Dermis microvascular lymphatic vessel endothelial cell (primary cell): ENCODE results near the gene FYTTD1. TPM values are rescaled to one million over a fixed set of nuclear protein-coding genes. Genes with fewer than 3 reads are reported as not detected.

Experiments used
- DNase-seq, 2 donors: peaks; one replicate each; pipeline versions ENCODE4 v3.0.0 to v3.0.0-alpha.2; 2010; ENCODE audit warnings: low read depth in 2 of 2
- total RNA-seq: library from RNA; depleted of rRNA; stranded (reverse); fragments of >200 nt; gene quantifications from 2 replicates; pipeline ENCODE4 v1.2.1, GENCODE V29; 2014

The FYTTD1 gene
- total RNA-seq, 1 donor from 2014 or later = 31.8 TPM

DNA sequence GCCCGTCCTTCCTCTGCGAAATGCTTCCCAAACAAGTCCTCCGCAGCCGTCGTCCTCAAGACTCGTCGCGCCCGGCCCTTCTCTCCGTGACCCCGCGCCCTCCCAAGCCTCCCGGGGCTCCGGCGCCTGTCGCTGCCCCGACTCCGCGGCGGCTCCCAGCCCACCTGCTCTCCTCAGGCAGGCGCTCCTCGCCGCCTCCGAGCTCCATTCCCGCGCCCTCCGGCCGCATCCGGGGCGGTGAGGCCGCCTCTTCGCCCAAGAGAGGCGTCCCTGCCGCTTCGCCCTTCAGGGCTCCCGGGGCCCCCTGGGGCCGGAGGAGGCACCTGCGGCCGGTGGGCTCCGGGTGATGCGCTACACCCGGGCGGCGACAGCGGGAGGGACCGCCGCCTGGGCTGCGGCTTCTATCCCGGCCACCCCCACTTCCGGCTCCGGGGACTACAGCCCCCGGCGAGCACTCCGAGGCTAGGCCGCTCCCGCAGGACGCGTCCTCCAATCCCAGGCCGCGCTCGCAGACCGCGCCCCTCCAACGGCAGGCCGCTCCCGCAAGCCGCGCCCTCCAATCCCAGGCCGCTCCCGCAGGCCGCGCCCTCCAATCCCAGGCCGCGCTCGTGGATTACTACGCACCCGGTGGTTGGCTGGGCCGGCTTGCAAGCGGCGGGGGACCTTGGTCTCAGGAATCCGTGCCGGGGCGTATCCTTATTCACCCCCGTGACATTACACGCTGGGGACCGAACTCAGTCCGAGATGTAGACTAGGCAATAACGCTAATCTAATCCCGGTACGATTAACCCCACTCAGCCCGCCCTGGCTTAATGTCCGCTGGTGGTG lies 13.0 kb upstream of the FYTTD1 start, which contains the start of gene RUBCN:
TSS of gene RUBCN (minus strand) at position 414 of the 828 bp plus-strand sequence. CDS start at position 229, 185 bp downstream.
- peak; percentile 86 to 96 for DNase-seq

DNA sequence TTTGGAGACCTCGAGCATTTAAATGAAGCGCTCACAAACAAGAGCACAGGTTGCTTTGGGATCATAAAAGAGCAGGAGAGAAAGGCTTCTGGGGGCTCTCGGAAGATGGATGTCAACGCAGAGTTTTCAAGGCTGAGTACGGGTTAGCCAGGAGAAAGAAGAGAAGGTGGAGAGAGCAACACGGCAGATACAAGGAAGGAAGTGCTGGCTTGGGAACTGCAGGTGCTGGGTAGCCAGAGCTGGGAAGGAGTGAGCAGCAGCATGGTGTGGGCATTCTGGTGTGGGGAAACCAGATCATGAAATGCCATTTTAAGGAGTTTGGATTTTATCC lies 12.4 kb upstream of the FYTTD1 start:
- DNase-seq = no peak

DNA sequence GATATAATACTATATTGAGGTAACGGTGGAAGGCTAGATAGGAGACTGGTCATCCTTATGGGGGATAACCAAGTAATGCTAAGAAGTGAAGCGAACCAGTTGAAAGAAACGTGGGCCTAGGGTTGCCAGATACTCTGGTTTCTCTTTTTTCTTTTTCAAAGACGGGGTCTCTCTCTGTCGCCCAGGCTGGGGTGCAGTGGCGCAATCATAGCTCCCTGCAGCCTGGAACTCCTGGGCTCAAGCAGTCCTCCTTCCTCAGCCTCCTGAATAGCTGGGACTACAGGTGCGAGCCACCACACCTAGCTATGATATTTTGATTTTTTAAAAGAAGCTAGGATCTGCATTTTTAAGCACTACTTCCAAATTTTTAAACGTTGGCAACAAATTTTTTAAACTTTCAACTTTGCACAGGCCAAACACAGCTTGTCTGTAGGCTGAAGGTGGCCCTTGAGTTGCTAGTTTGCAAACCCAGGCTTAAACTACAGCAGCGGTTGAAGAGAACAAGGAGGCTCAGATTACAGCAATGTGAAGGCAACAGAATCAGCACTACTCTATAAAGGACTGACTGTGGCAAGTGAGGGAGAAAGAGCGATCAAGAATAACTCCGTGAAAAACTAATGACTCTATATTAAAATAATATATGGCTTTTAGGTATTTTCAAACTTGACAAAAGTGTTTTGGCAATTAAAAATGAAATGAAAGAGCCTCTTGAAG lies 11.8 kb upstream of the FYTTD1 start:
- no peak for DNase-seq

DNA sequence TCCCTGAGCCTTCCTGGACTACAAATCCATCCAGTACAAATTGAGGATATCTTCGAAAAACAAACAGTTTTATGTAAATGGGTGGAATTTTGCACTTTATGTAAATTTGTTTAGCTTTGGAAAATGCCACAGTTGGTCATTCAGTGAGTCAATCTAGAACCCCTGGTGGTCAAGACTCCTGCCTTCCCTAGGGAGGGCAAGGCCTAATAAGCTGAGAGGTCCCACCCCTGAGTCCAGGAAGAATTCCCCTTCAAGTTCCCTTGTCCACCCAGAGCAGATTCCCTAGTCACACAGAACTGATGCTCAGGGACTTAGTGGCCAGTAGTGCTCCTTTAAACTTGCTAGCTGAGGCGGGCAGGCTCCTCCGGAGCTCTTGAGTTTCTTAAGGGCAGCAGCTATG lies 6.9 kb upstream of the FYTTD1 start:
- no peak for DNase-seq

DNA sequence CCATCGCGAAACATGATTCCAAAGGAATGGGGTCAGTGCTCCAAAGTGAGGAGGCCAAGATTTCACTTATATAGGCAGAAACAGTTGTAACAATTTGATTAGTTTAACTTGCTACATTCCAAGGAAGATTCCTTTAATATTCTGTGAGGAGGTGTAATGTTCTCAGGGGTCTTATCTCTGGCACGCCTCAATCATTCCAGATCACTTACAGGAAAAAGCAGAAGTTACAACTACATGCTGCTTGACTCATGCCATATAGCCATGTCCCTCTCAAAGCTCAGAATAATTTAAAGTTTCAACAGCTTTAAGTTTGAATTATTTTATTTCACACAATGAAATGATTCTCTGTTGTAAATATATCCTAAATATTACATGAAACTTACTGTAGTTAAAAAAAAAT lies 3.5 kb upstream of the FYTTD1 start:
- no peak for DNase-seq

DNA sequence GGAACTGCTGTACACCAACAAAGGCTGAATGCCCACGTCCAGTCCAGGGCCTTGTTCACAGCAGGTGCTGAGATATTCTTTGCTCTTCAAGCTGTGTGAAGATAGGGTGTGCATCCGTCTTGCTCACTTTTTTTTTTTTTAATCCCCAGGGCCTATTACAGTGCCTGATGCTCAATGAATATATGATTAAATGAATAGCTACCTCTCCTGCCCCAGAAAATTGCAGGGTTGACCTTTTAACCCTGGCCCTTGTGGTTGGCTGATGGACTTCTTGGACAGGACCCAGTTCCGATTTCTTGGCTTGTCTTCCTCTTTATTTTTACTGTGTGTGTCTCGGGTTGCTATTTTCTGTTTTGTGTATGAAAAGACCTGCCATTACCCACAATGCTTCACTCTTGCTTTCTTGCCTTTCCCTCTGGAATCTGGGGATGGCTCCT lies 2.9 kb upstream of the FYTTD1 start:
- no peak for DNase-seq

DNA sequence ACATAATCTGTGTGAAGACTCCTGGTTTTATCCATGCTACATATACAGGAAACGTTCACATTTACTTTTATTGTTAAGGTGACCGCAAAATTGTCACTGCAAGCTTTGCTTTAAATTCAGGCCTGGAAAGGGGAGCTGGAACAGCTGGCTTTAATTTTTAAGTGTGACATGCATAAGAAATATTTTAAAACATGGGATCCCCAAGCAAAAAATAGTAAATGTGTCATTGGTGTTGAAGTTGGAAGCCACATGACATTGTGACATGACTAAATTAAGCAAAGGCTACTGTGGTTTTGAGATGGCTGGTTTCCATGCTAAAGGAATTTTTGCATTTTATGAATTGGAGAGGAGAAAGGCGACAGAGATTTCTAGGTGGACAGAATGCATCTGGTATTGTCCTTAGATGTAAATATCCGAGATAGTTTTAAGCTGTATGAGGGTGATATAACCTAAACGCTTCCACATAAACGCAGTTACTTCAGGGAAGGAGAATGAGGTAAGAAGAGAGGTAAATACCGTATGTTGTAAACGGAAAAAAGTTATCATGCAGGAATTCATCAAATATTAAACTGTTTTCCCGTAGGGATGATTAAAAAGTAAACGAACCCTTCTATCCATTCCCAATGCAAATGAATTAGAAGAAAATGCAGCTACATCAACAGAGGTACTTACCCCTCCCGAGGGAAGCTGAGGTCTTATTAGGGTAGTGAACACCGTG lies 927 bp upstream of the FYTTD1 start:
- no peak for DNase-seq

DNA sequence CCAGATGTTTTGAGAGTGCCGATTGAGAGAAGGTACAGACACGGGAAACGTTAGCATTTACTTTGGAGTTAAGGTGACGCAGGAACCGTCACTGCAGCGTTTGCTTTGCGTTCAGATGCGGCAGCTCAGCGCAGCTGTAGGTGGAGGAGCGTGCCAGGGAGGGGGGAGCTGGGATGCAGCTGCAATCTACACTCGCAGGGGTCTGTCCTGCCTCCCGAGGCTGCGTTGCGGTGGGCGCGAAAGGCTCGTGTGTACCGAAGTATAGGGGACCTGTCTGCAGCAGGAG lies 425 bp upstream of the FYTTD1 start:
- DNase-seq = peak in 1 of 2 donors; percentile 61

DNA sequence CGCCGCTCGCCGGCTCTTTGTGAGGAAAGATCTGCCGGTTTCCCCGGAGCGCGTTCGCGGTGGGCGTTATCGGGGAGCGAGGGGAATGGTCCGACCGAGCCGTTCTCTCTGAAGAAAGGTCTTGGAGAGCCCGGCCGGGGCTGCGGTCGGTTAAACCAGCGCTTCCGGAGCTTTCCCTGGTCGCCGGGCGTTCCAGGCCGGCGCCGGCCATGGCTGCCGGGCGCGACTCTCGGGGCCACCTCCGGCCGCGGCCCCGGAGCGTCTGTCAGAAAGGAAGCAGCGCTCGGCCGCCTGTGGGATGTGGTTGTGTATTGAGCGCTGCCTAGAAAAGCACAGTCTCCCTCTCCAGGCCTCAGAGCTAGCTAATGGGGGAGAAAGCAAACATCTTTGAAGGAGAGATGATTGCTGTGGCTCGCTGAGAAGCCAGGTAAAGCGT lies 731 bp downstream of the FYTTD1 start:
- DNase-seq = peak in 1 of 2 donors; percentile 81

DNA sequence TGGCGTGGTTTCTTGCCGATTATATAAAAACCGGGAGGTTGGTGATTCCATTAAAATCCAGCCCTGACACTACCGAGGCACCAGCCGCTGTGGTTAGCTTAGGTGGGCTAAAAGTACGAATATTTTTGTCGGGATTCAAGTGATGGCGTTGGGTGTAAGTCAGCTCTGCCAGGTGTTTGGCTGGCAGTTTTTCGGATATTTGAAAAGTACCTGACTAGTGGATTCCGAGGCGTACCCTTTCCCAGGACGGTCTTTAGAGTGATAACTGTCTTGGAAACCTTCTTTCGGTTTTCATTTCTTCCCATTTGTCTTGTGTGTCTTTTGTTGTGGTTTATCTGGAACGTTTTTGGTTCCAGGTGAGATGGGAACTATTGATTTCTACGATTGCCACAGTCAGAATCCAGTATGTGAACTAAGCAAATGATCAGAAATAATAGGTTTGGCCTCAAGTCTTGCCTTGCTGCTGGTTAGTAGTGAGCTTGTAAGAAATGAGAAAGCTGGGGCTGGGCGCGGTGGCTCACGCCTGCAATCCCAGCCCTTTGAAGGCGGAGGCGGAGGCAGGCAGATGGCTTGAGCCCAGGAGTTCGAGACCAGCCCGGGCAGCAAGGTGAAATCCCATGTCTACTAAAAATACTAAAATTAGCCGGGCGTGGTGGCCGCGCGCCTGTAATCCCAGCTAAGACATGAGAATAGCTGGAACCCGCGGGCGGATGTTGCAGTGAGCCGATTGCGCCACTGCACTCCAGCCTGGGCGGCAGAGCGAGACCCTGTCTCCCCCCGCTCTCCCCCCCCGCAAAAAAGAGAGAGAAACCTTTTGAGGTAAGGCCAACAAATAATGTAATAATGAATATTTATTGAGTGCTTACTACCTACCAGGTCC lies 1.4 kb downstream of the FYTTD1 start:
- DNase-seq = peak in 1 of 2 donors; percentile 37

DNA sequence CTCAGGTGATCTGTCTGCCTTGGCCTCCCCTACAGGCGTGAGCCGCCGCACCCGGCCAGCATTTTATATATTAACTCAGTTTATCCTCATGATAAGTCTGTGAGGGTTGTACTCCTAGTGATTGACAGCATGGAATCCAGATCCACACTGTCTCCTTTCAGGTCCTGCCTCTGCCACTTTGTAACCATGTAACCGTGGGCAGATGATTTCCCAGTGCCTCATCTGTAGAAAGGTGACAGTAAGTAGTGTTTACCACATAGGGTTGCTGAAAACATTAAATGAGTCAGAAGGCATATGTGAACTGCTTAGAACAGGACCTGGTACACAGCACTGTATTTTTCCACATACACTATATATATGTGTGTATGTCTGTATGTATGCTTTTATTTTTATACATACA lies 2.4 kb downstream of the FYTTD1 start:
- no peak for DNase-seq

DNA sequence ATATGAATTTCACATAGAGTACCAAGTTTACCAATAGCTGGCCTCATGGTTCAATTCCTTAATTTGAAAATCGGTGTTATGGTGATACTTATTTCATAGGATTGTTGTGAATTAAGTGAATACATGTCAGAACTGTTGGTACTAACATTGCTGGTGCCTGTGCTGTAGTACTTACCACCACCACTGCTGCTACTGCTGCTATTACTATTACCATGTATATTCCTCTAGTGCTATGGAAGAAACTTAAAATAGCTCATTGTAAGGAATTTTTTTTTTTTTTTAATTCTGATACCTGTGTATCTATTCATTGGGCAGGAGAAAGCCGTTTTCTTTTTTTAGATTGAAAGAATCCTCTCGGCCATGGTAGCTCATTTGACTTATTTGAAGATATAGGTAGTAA lies 3.6 kb downstream of the FYTTD1 start:
- no peak for DNase-seq

DNA sequence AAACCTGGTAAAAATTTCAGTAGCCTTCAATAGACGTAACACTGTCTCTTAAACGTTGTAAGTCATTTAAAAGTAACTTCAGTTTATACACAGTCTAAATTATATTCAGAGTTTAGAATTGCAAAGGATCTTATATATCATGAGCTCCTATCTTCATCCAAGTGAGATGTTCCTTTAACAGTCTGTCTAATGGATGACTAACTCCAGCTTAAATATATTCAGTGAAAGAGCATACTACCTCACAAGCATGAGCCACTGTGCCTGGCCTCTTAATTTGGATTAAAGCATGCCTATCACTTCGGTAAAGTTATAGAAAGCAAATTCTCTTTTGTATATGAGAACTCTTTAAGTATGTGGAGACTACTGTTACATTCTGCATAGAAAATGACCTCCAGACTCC lies 7.0 kb downstream of the FYTTD1 start:
- DNase-seq = no peak

DNA sequence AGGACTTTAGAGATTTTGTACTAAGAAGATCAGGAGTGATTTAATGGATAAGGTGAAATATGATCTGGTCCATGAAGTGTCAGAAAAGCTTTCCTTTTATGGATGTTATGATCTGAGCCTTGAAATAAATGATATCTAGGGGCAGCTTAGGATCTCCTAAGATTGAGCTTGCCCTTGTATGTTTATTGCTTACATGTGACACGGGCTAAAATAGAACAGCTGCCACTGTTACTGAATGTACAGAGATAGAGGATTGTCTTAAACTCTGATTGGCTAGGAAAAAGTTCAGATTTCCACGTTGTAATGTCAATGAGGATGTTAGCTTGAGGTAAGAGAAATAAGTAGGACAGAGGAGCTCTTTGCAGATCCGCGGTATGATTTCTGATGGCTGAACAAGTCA lies 8.8 kb downstream of the FYTTD1 start:
- DNase-seq = no peak

DNA sequence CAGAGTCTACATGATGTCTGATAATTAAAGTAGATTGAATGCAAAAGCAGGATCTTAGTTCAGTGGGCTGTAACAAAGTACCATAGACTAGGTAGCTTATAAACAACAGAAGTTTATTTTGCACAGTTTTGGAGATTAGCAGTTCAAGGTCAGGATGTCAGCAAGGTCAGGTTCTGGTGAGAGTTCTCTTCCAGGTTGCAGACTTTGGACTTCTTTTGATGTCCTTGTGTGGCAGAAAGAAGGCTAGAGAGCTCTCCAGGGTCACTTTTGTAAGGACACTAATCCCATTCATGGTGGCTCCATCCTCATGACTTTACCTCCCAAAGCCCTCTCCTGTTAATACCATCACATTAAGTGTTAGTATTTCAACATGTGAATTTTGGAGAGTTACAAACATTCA lies 12.1 kb downstream of the FYTTD1 start:
- DNase-seq = no peak

DNA sequence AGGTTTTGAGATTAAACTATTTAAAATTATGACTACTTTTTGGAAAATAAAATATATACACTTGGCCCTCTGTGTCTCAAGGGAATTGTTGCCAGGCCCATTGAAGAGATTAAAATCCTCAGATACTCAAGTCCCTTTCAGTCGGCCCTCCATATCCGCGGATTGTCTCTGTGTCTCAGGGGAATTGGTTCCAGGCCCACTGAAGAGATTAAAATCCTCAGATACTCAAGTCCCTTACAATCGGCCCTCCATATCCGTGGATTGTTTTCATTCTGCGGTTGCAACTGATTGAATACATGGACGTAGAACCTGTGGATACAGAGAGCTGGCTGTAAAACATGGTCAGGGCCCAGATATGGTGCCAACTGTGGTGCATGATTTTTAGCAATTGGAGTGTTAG lies 25.6 kb downstream of the FYTTD1 start:
- DNase-seq = no peak

DNA sequence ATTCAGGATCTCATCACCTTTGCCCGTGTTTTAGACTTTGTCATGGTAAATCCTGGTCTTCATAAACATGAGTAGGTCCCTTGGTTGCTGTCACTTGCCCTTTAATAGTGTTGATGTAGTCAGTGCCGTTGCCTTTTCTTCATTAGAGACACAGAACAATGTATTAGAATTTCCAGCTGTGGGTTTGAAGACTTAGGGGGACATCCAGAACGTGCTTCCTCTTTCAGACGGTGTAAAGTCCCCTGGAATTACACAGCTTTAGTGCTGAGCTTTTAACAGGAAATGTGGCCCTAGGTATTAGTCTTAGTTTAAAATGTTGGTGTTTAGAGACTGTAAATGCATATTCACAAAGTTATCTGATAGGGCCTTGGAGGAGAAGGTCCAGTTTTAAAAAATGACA lies 32.5 kb downstream of the FYTTD1 start:
- no peak for DNase-seq

DNA sequence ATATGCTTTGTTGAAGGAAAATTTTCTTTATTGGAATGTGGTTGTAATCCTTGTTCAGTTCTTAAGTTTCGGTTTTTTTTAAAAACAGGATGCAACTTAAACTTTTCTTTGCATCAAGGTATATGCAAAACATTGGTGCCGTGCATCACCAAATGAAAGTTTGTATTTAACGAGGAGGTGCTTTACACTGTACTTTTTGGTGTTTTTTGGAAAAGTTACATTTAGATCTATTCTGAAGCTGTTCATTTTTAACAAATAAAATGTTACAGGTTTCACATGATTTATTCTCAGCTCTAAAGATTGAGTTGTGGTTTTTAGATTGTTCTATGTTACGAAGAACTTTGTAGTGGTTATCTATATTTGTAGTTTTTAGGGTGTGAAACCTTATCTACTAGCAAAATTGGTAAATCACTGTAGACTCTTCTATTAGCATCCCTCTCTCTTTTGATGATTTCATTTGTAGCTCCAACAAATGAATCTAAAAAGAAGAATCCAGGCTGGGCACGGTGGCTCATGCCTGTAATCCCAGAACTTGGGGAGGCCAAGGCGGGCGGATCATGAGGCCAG lies 34.4 kb downstream of the FYTTD1 start:
- no peak for DNase-seq

DNA sequence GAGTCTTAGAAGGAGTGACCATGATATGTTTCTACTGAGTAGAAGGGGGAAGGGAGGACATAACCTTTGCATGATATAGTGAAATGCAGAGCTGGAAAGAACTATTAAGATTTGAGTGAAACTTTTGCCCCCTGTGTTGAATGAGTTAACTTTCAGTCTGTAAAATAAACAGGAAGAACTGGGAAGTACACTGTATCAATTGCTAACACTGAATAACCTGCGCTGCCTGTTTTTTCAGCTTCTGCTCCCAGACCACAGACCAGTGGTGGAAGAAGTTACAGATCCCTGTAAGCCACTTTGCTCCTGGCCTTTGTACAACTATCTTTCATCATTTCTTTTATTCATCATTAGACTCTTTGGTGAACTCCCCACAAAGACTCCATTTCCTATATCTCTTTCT lies 37.7 kb downstream of the FYTTD1 start:
- DNase-seq = peak in 1 of 2 donors; percentile 46

DNA sequence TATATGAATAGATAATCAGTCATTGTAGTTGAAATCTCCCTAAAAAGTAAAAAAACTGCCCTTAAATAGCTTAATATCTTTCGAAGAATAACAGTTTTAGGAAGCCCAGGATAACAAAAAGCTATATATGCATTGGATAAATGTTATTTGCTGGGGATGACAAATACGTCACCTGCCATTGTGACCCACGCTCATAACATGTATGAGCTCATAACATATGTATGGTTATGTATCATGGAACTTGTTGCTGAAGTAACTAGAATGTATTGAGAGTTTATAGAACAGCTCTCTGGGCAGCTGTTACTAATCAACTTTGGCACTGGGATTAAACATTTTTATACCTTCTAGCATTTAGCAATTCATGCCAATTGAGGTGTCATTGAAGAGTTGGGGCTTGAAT lies 39.6 kb downstream of the FYTTD1 start:
- no peak for DNase-seq

DNA sequence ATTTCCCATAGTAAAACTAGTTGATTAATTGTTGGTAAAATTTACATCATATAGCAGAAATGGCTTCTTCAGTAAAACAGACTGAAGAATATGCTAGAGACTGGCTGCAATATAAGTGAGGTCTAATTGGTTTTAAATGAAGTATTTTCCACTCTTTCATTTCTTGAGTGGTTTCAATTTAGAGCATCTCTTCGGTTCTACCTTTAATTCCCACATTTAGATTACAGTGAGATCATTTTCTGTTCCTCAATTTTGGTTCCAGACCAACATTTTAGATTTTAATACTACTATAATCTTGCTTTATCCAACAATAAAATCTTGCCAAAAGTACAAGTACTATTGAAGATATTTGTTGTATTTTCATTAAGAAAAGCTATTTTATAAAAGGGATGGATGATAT lies 40.4 kb downstream of the FYTTD1 start:
- DNase-seq = no peak
